Uterus (tissue), 4 donors: ENCODE measurements around the gene DHRS7B. TPM values are rescaled to one million over a fixed set of nuclear protein-coding genes. Genes with fewer than 3 reads are reported as not detected.

ENCODE experiments used
- DNase-seq, 2 donors: peaks; one replicate each; pipeline ENCODE4 v3.0.0-alpha.2; 2019 to 2020
- H3K27ac ChIP-seq, 2 donors: fragments of 200-600 bp; sonication (generic); 1 replicate in 1 of 2; 2 replicates in 1 of 2; pipeline ENCODE4 v1.5.1; 2016 to 2018
- H3K27me3 ChIP-seq, 2 donors: fragments of 200-600 bp; sonication (generic); one replicate each; pipeline ENCODE4 v1.5.1; 2018 to 2019; ENCODE audit warnings: control low read depth in 1 of 2
- H3K36me3 ChIP-seq, 2 donors: fragments of 200-600 bp; sonication (generic); one replicate each; pipeline ENCODE4 v1.5.1; 2019; ENCODE audit warnings: control low read depth in 1 of 2
- H3K4me1 ChIP-seq, 2 donors: fragments of 200-600 bp; sonication (generic); one replicate each; pipeline ENCODE4 v1.5.1; 2018 to 2019; ENCODE audit warnings: control low read depth in 1 of 2
- H3K4me3 ChIP-seq, 2 donors: fragments of 200-600 bp; sonication (generic); 1 replicate in 1 of 2; 2 replicates in 1 of 2; pipeline ENCODE4 v1.5.1; 2018 to 2019; ENCODE audit warnings: mild to moderate bottlenecking in 1 of 2
- H3K9me3 ChIP-seq, 2 donors: fragments of 200-600 bp; sonication (generic); one replicate each; pipeline ENCODE4 v1.5.1; 2019; ENCODE audit warnings: control low read depth in 1 of 2
- POLR2A ChIP-seq, 2 donors: fragments of 450-650 bp; IDR thresholded peaks; one replicate each; pipeline ENCODE4 v1.6.1; 2016; ENCODE audit warnings: antibody characterized with exemption in 2 of 2, mild to moderate bottlenecking in 1 of 2, moderate library complexity in 1 of 2
- intact Hi-C: fragments of 100-400 bp; cut with DNase I; formaldehyde crosslinking; loops from one replicate; pipeline ENCODE4 v1.15.1; 2023; ENCODE audit warnings: low total_unique reads
- total RNA-seq, 4 donors: library from RNA; depleted of rRNA in 3 of 4; stranded (reverse); fragments of >200 nt in 3 of 4; gene quantifications; one replicate each; pipeline versions ENCODE4 v1.1.0 to v1.2.4, GENCODE V29; 2014 to 2023
- TF ChIP-seq, protein P1 (sequence below), 4 experiments: fragments of 200-600 bp in 2 of 4; fragments of 450-650 bp in 2 of 4; sonication (generic) in 2 of 4; IDR thresholded peaks; one replicate each; pipeline ENCODE4 v1.5.1; 2016 to 2019; ENCODE audit warnings: antibody characterized with exemption in 4 of 4, mild to moderate bottlenecking in 2 of 4, moderate library complexity in 1 of 4
- donor health status: DM: yes; HTN: yes; CAD: no.

DHRS7B gene
- total RNA-seq, 4 donors from 2014 or later: 21.5 to 42.6 (median 30.0) TPM

GRCh38 chr17:21199311-21199710 lies 72.5 kb downstream of the DHRS7B start:
- intact Hi-C loops: no loop called here
- Histone ChIP-seq H3K4me1 (no peaks in the 10 kb centered on the region), H3K36me3 (no peaks in the 10 kb centered on the region)

DNA sequence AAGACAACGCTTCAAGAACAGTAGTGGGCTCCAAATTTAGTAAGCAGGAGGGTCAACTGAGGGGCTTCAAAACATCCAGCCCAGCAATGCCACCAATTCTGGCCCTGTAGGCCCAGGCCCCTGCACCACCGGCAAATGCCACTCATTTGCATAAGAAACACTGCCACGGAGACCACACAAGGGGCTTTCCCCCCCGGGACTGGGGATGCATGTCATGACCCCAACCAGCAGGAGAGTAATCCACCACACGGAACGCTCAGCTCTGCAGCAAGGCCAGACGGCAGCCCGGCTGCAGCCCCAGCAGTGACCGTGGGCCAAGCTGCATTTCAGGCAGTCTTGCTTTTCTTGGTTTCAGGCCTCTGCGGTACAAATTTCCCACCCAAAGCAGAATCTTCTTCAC lies 73.1 kb downstream of the DHRS7B start:
- H3K9me3 ChIP-seq: no peaks in the 10 kb centered on the region
- H3K4me3 ChIP-seq: no peak overlapping the region
- no peaks in the 10 kb centered on the region for H3K27me3 ChIP-seq
- intact Hi-C loops: no loop called here
- H3K27ac ChIP-seq: no peak overlapping the region
- H3K36me3 ChIP-seq: no peaks in the 10 kb centered on the region
- no peak for TF ChIP-seq POLR2A (IDR thresholded peaks at IDR 0.05)
- TF ChIP-seq, protein P1, sequence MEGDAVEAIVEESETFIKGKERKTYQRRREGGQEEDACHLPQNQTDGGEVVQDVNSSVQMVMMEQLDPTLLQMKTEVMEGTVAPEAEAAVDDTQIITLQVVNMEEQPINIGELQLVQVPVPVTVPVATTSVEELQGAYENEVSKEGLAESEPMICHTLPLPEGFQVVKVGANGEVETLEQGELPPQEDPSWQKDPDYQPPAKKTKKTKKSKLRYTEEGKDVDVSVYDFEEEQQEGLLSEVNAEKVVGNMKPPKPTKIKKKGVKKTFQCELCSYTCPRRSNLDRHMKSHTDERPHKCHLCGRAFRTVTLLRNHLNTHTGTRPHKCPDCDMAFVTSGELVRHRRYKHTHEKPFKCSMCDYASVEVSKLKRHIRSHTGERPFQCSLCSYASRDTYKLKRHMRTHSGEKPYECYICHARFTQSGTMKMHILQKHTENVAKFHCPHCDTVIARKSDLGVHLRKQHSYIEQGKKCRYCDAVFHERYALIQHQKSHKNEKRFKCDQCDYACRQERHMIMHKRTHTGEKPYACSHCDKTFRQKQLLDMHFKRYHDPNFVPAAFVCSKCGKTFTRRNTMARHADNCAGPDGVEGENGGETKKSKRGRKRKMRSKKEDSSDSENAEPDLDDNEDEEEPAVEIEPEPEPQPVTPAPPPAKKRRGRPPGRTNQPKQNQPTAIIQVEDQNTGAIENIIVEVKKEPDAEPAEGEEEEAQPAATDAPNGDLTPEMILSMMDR (IDR thresholded peaks at IDR 0.05): no peak
- no peaks in the 10 kb centered on the region for H3K4me1 ChIP-seq
- DNase-seq: no peak

More at GRCh38 chr17:21199311-21199710, 72.5 kb downstream of the DHRS7B start:
- TF ChIP-seq, protein P1 (IDR thresholded peaks at IDR 0.05): no peak
- TF ChIP-seq POLR2A (IDR thresholded peaks at IDR 0.05): no peak
- Histone ChIP-seq H3K9me3 (no peaks in the 10 kb centered on the region), H3K4me3 (no peak overlapping the region), H3K27ac (no peak overlapping the region), H3K27me3 (no peaks in the 10 kb centered on the region)
- DNase-seq: no peak

- intact Hi-C loops: no loop called here
- no peak overlapping the region for H3K27ac ChIP-seq
- H3K4me1 ChIP-seq: no peaks in the 10 kb centered on the region
- H3K4me3 ChIP-seq: no peak overlapping the region
- TF ChIP-seq POLR2A (IDR thresholded peaks at IDR 0.05): no peak
- TF ChIP-seq, protein P1 (IDR thresholded peaks at IDR 0.05): no peak
- no peaks in the 10 kb centered on the region for H3K27me3 ChIP-seq
- H3K9me3 ChIP-seq: no peaks in the 10 kb centered on the region
- DNase-seq: no peak
- H3K36me3 ChIP-seq: no peaks in the 10 kb centered on the region
These were observed 74.0 kb downstream of the DHRS7B start for GRCh38 chr17:21200590-21201297.

DNA sequence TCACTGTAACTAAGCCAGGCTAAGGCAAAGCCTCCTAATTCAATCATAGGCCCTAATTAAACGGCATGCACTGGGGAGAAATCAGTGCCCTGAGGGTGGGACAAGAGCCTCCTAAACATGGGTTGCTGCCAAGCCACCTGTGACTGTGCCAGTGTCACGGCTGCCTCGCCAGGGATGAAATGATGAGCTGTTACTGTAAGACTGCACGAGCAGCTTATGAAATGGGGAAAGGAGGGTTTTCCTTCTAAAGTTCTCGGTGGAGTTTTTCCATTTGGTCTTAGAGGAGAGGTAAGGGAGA lies 74.5 kb downstream of the DHRS7B start:
- TF ChIP-seq, protein P1 (IDR thresholded peaks at IDR 0.05): no peak
- TF ChIP-seq POLR2A (IDR thresholded peaks at IDR 0.05): no peak
- intact Hi-C loops: no loop called here
- Histone ChIP-seq H3K9me3 (no peaks in the 10 kb centered on the region), H3K4me1 (no peaks in the 10 kb centered on the region), H3K36me3 (no peaks in the 10 kb centered on the region), H3K27ac (no peak overlapping the region), H3K27me3 (no peaks in the 10 kb centered on the region), H3K4me3 (no peak overlapping the region)
- DNase-seq: no peak

DNA sequence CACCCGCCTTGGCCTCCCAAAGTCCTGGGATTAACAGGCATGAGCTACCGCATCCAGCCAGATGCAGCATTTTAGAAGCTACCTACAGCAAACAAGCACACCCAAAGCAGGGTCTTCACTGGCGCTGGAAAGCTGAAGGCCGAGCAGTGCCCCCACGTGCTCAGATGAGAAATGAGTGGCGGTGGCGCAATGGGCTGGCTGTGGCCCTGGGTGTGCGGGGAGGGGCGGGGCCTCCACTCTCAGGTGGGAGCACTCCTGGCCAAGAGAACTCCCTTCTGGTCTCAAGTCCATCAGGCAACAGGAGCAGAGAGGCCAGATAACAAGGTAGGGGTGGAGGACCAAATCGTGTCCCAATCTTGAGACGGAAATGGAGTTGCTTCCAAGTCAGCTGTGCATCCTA lies 75.1 kb downstream of the DHRS7B start:
- Histone ChIP-seq H3K36me3 (no peaks in the 10 kb centered on the region), H3K4me3 (no peak overlapping the region), H3K9me3 (no peaks in the 10 kb centered on the region), H3K27me3 (no peaks in the 10 kb centered on the region), H3K27ac (no peak overlapping the region), H3K4me1 (no peaks in the 10 kb centered on the region)
- TF ChIP-seq POLR2A (IDR thresholded peaks at IDR 0.05): no peak
- TF ChIP-seq, protein P1 (IDR thresholded peaks at IDR 0.05): no peak
- intact Hi-C loops: no loop called here
- no peak for DNase-seq
